HG02943 (cell line): ENCODE data around the gene NRG4.
"Not testable (repeated sequence)": the region's sequence is repeated elsewhere in the genome, so short reads cannot be mapped to it uniquely, and the experiment has no call there.

Source experiments
- ATAC-seq: cut with Tn5 transposase; IDR thresholded peaks from one replicate; pipeline ENCODE4 v1.9.1; 2021; ENCODE audit warnings: mild to moderate bottlenecking, low read depth, moderate library complexity; ENCODE audit not compliant: unreplicated experiment

NRG4 gene, protein sequence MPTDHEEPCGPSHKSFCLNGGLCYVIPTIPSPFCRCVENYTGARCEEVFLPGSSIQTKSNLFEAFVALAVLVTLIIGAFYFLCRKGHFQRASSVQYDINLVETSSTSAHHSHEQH

GRCh38 chr15:76011627-76012551, at the start of gene NRG4:
Gene NRG4 (minus strand): TSS chr15:76012424. CDS start chr15:76011230, 1,194 bp downstream.
- no peak for ATAC-seq

DNA sequence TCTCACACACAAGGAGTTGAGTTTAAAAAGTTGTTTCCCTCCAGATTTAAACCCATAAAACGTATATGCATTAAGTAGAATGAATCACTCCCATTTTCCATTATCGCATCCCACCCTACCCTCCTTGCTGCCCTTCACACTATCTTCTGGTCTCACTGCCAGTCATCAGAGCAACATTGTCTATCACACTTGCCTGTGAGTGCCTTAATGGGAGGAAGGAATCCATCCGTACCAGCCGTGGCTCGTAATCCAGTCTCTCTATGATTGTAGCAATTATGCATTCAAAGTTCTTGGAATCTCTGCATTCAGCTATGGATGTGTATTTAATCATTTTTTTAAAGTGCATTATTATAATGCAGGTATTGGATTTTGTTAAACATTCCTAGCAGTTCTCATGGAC, 49.5 kb upstream of the NRG4 start:
- ATAC-seq, result no peak

DNA sequence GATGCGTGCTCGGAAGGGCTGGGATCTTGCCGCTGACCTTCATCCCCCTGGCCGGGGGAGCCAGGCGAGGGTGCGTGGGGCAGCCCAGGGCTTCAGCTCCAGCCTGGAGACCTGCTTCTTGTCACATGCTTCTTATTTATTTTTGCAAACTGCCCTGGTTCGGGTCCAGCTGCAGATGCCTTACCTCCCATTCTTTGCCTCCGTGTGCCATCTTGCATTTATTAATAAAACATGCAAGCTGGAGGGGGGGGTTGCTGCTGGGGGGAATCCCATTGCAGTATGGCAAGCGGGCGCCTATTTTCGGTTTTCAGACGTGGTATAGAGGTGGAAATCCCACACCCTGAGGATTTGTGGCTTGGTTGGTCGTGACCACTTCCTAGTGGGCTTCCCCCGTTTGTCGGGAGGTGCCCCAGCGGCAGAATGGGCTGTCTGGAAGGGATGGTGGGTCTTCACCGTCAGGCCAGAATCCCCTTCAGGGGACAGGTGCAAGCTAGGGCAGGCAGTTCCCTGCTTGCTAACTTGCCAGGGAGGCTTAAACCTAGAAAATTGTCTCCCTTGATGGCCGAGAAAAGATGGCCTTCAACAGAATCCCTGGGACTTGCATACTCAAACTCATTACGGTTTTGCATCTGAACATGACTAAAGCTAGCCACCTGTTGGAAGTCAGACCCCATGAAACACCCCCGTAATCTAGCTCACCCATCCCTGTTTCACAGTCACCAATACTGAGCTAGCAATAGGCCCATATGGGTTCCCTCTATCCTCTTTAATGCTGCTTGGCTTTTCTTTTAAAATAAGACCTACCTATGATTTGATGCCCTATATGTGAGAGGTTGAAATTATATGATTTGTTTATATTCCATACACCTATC, 48.1 kb upstream of the NRG4 start:
- no peak for ATAC-seq

DNA sequence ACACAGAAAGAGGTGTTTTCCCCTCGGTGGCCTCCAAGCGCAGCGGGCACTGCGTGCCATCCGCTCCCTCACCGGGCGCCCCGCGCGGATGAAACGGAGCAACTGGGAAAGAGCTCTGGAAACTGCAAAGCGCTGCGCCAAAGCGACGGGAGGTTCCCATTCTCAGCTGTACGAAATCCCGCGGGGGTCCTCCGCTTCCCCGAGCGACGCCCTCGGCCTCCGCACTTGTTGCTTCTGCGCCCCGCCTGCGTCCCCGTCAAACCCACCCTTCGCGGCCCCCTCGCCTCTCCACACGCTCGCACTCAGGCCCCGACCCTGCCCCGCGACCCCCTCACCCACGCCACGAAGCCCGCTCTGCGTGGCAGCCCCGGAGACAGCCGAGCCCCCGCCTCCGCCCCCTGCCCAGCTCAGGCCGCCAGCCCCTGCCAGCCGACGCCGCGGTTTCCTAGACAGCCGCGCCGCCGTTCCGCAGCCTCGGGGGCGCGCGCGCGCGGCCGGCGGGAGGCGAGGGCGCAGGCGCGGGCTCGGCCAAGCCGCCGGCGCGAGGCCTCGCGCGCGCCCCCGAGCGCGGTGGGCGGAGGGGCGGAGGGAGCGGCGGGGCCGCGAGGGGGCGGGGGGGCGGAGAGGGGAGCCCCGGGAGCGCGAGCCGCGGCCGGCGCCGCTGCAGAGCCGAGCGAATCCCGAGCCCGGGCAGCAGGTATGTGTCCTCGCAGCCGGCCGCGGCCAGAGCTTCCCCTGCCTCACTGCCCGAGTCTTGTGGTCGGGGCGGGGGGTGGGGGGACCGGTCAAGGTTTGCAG, 47.3 kb upstream of the NRG4 start, which contains the start of gene TMEM266:
TMEM266 (plus strand) TSS at position 666 of the 798 bp plus-strand sequence. CDS start 74,279 bp downstream, outside the sequence.
- no peak for ATAC-seq

DNA sequence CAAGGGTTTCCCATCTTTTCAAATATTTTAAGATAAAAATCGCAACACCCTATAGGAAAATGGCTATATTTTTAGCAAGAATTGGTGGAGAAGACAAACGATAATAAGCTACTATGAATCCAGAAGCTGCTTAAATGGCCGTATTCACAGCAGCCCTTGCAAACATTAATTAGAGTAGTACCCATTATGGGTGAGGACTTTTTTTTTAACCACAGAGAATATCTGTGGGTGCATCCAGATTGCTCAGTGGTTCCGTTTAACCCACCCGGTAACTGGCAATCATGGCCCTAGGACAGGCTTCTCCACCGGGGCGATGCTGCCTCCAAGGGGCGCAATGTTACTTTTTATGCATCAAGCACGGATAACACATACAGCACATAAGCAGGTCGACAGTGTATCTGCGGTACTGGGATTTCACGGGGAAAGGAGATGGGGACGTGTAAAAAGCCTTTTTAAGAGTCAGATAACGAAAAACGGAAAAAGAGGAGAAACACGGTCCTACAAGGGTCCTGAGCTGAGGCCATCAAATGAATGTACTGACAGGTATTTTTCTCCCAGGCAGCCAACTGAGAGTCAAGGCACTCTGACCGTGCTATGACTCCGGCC, 46.6 kb upstream of the NRG4 start:
- no peak for ATAC-seq

DNA sequence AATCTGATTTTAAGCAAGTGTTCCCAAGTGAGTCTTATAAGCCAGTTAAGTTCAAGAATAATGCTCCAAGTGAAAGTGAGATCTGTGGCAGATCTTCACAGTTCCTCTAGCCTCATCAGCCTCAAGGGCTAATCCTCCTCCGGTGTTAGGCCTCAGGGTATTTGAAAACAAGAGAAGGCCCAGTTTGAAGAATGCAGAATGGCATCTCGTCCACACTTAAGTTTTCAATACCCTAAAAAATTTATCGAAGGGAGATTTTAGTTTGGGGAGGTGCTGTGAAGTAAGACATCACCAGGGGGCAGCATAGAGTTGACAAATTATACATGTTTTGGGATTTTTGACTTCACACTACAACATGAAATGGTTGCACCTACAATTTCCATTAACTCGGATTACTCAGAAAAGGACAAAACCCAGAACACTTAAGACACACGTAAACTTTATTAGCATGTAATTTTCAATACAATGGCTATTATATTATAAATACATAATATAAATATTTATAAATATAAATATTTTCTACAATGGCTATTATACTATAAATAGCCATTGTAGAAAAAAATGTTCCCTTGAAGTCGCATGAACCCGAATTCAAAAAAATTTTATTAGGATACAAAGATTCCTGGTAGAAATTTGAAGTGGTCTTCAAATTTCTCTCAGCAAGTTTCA, 45.2 kb upstream of the NRG4 start:
- no peak for ATAC-seq

DNA sequence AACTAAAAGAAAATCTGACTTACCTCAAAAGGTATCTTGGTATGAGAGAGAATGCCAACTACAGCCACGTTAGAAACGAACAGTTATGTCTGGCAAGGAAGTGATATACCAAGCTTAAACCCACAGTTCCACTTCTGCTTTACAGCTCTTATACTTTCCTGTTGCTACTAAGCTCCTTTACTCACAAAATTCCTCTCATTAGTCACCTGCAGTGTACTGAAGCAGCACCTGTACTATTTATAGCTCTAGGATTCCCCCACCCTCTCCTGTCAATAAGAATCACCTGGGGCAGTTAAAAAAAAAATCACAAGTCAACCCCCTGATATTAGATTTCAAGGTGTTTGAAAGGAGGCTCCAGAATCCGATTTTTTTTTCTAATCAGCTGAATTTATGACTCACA, 44.7 kb upstream of the NRG4 start:
- ATAC-seq, result no peak

- ATAC-seq, result not testable (repeated sequence)
These were observed 42.0 kb upstream of the NRG4 start for GRCh38 chr15:76054201-76054600.

DNA sequence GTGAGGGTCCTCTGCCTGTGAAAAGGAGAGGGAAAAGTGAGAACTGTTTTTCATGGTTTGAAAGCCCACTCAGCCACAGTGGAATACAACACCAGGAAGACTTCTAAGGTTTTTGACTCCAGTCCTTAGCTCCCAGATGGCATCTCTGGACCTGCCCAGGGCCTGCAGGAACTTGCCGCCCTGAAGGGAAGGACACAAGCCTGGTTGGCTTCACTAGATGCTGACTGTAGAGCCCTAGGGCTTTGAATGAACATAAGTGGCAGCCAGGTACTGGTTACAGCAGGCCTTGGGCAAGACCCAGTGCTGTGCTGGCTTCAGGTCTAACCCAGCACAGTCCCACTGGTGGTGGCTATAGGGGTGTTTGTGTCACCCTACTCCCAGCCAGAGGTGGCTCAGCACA, 26.3 kb upstream of the NRG4 start:
- ATAC-seq, result no peak

GRCh38 chr15:76035593-76035992, 23.4 kb upstream of the NRG4 start:
- no peak for ATAC-seq

- ATAC-seq, result no peak
These were observed 21.9 kb upstream of the NRG4 start for GRCh38 chr15:76034111-76034510.

DNA sequence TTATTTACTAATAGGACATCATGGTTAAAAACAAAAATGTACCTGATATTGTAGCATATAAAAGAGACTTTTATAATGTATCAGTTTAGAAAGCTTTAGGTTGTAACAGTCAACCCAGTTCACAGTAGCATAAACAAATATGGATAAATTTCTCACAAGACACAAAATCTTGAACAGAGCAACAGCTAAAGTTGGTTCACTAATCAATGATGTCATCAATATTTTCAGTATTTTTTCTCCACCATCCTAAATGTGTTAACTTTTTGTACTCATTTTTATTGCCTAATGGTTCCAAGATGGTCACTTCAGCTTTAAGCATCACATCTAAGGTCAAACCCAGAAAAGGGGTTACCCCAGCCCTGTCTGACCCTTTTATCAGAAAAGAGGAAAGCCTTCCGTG, 21.2 kb upstream of the NRG4 start:
- ATAC-seq, result no peak

DNA sequence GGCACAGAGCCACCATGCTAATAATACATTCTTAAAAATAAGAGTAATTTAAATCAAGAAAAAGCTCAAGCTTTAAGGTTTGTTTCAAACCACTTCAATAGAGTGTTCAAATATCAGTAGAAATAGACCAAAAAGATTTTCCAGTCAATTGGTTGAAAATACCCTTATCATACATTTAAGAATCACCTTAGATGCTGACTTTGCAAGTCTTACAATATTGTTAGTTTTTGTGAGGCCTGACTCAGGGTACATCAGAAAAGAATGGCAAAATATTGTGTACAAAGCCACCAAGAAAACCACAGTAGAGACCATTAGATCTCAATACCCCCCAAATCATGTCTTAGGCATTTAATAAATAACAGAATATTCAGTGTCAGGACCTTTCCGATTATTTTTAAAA, 19.8 kb upstream of the NRG4 start:
- no peak for ATAC-seq

DNA sequence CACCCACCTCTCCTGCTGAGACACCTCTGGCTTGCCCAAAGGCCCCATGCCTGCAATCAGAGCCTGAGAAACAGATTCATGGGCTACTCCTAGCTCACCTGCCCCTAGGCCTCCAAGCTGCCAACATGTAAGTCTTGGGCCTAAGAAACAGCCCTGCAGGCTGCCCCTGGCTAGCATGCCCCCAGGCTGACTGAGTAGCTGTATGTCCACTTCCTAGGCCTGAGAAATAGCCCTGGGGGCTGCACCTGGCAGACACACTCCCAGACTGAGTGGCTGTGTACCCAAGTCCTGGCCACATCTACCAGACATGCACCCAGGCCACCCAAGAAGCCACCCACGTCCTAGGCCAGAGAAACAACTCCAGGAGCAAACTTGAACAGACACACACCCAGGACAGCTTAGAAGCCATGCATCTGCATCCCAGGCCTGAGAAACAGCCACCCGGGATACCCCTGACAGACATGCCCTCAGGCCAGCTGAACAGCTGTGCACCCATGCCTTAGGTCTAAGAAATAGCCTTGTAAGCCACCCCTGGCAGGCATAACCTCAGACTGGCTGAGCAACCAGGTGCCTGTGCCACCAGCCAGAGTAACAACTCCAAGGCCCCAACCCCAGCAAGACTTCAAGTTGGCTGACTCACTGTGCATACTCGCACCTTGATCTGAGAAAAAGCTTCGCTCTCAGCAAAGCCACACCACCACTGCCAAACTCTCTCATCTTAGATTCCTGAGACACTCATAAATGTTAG, 12.0 kb upstream of the NRG4 start:
- no peak for ATAC-seq

GRCh38 chr15:76013470-76013869, 1.2 kb upstream of the NRG4 start:
- ATAC-seq, result not testable (repeated sequence)

DNA sequence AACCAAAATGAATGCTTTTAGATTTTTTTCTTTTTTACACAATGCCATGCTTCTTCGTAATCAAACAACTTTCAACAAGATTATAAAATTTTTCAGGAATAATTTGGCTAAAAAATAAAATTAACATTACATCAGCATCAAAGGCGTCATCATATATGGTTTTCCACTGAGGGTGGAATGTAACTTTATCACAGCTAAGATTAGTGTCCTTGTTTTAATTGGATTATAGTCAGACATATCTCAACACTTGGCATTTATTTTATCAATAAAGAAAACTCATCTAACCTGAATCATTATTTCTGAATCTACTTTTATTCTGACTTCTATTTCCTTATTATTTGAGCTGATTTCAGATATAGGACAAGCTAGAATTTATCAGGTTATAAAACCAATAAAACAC, 1.6 kb downstream of the NRG4 start:
- no peak for ATAC-seq

GRCh38 chr15:76006136-76006778, 6.0 kb downstream of the NRG4 start:
- ATAC-seq, result no peak

- no peak for ATAC-seq
These were observed 8.9 kb downstream of the NRG4 start for GRCh38 chr15:76003364-76003763.
